ENCODE data around the gene ZBTB32. TPM values are rescaled to one million over a fixed set of nuclear protein-coding genes. Genes with fewer than 3 reads are reported as not detected.

ZBTB32 gene
- total and polyA plus RNA-seq, 2 of the 8 experiments (the other 6 are each of a cell fraction or from before 2014, with no cell fraction given): 0.11 to 0.50 TPM

DNA sequence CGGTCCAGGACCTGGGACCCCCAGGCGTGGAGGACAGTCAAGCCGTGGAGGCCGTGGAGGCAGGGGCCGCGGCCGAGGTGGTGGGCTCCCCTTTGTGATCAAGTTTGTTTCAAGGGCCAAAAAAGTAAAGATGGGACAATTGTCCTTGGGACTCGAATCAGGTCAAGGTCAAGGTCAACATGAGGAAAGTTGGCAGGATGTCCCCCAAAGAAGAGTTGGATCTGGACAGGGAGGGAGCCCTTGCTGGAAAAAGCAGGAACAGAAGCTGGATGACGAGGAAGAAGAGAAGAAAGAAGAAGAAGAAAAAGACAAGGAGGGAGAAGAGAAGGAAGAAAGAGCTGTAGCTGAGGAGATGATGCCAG lies 15.8 kb downstream of the ZBTB32 start (continued):
- TF ChIP-seq, protein P1, sequence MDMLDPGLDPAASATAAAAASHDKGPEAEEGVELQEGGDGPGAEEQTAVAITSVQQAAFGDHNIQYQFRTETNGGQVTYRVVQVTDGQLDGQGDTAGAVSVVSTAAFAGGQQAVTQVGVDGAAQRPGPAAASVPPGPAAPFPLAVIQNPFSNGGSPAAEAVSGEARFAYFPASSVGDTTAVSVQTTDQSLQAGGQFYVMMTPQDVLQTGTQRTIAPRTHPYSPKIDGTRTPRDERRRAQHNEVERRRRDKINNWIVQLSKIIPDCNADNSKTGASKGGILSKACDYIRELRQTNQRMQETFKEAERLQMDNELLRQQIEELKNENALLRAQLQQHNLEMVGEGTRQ (IDR thresholded peaks at IDR 0.05; ENCODE audit: low read length): no peak
- TF ChIP-seq, protein P2, sequence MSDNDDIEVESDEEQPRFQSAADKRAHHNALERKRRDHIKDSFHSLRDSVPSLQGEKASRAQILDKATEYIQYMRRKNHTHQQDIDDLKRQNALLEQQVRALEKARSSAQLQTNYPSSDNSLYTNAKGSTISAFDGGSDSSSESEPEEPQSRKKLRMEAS (IDR thresholded peaks at IDR 0.05): no peak
- no peak for TF ChIP-seq KDM5A (IDR thresholded peaks at IDR 0.05; ENCODE audit: low read length)
